Endothelial cell (in vitro differentiated cells): Measurements from ENCODE around the gene SYT14. TPM values are rescaled to one million over a fixed set of nuclear protein-coding genes. Genes with fewer than 3 reads are reported as not detected.
"Not testable (repeated sequence)": the region's sequence is repeated elsewhere in the genome, so short reads cannot be mapped to it uniquely, and the experiment has no call there.

Experiments used
- DNase-seq: peaks from one replicate; pipeline ENCODE4 v3.0.0; 2021; ENCODE audit warnings: low spot score
- H3K27ac Mint-ChIP-seq: one replicate; pipeline ENCODE4 v1.8.0; 2021; ENCODE audit warnings: mixed read lengths, inconsistent platforms; ENCODE audit not compliant: unreplicated experiment
- H3K27me3 Mint-ChIP-seq: one replicate; pipeline ENCODE4 v1.8.0; 2021; ENCODE audit warnings: mild to moderate bottlenecking, moderate library complexity, mixed read lengths, inconsistent platforms; ENCODE audit not compliant: unreplicated experiment
- H3K36me3 Mint-ChIP-seq: one replicate; pipeline ENCODE4 v1.8.0; 2021; ENCODE audit warnings: mild to moderate bottlenecking, low read depth, mixed read lengths, inconsistent platforms; ENCODE audit not compliant: unreplicated experiment
- H3K4me1 Mint-ChIP-seq: one replicate; pipeline ENCODE4 v1.8.0; 2021; ENCODE audit warnings: mild to moderate bottlenecking, mixed read lengths, inconsistent platforms; ENCODE audit not compliant: unreplicated experiment
- H3K4me3 Mint-ChIP-seq: one replicate; pipeline ENCODE4 v1.8.0; 2021; ENCODE audit warnings: mild to moderate bottlenecking, mixed read lengths, inconsistent platforms; ENCODE audit not compliant: unreplicated experiment
- H3K9me3 Mint-ChIP-seq: one replicate; pipeline ENCODE4 v1.8.0; 2021; ENCODE audit warnings: mixed read lengths, inconsistent platforms; ENCODE audit not compliant: unreplicated experiment
- total RNA-seq: library from RNA; stranded (reverse); fragmentation: NEBNext Ultra II Directional; extraction: Animal tissue kit (Norgen Biotek cat#: 25700); gene quantifications from one replicate; pipeline ENCODE4 v1.2.1, GENCODE V29; 2021; ENCODE audit not compliant: unreplicated experiment
- TF ChIP-seq, protein P1 (sequence below): fragments of 200-600 bp; sonication (generic); IDR thresholded peaks from one replicate; pipeline ENCODE4 v1.5.0; 2021; ENCODE audit warnings: antibody characterized with exemption; ENCODE audit not compliant: unreplicated experiment

Gene SYT14
- total RNA-seq, 1 donor from 2014 or later = 9.7 TPM

- no peak for DNase-seq
- Mint-ChIP-seq H3K27ac (no peak overlapping the region), H3K9me3 (no peaks in the 10 kb centered on the region), H3K4me3 (no peak overlapping the region), H3K36me3 (no peaks in the 10 kb centered on the region), H3K4me1 (peaks cover 18% of the 10 kb centered on the region), H3K27me3 (no peaks in the 10 kb centered on the region)
- TF ChIP-seq, protein P1, sequence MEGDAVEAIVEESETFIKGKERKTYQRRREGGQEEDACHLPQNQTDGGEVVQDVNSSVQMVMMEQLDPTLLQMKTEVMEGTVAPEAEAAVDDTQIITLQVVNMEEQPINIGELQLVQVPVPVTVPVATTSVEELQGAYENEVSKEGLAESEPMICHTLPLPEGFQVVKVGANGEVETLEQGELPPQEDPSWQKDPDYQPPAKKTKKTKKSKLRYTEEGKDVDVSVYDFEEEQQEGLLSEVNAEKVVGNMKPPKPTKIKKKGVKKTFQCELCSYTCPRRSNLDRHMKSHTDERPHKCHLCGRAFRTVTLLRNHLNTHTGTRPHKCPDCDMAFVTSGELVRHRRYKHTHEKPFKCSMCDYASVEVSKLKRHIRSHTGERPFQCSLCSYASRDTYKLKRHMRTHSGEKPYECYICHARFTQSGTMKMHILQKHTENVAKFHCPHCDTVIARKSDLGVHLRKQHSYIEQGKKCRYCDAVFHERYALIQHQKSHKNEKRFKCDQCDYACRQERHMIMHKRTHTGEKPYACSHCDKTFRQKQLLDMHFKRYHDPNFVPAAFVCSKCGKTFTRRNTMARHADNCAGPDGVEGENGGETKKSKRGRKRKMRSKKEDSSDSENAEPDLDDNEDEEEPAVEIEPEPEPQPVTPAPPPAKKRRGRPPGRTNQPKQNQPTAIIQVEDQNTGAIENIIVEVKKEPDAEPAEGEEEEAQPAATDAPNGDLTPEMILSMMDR = no peak
Measured at GRCh38 chr1:209901211-209901610, 36.8 kb upstream of the SYT14 start.

GRCh38 chr1:209904774-209905173 lies 33.2 kb upstream of the SYT14 start:
- not testable (repeated sequence) for H3K27ac Mint-ChIP-seq, DNase-seq, H3K9me3 Mint-ChIP-seq, H3K4me3 Mint-ChIP-seq, H3K27me3 Mint-ChIP-seq, H3K36me3 Mint-ChIP-seq
- H3K4me1 Mint-ChIP-seq = peaks cover 18% of the 10 kb centered on the region

- no peak overlapping the region for H3K27ac Mint-ChIP-seq
- no peak overlapping the region for H3K4me3 Mint-ChIP-seq
- no peaks in the 10 kb centered on the region for H3K4me1 Mint-ChIP-seq
- DNase-seq = no peak
- H3K27me3 Mint-ChIP-seq = peaks cover 1% of the 10 kb centered on the region
- TF ChIP-seq, protein P1 = no peak
- H3K9me3 Mint-ChIP-seq = no peaks in the 10 kb centered on the region
- no peaks in the 10 kb centered on the region for H3K36me3 Mint-ChIP-seq
Measured at GRCh38 chr1:209911746-209912145, 26.3 kb upstream of the SYT14 start.

DNA sequence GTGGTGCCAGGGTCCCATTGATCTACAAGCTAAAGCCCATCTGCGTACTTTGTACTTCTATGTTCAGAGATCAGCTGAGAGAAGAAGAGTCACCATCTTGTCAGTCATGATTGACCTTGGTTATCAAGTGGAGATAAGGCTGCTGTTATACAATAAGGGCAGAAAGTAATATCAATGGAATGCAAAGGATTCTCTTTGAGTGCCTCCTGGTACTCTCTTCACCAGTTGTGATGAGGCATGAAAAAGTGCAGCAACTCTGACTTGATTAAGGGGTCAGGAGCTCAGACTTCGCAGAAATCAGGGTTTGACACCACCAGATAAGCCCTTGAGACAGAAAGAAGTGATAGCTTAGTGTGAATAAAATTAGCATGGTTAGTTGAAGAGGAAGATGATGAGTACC lies 25.7 kb upstream of the SYT14 start:
- H3K27me3 Mint-ChIP-seq = peaks cover 1% of the 10 kb centered on the region
- H3K4me1 Mint-ChIP-seq = no peaks in the 10 kb centered on the region
- no peak for DNase-seq
- H3K36me3 Mint-ChIP-seq = no peaks in the 10 kb centered on the region
- no peak overlapping the region for H3K4me3 Mint-ChIP-seq
- H3K27ac Mint-ChIP-seq = no peak overlapping the region
- TF ChIP-seq, protein P1 = no peak
- H3K9me3 Mint-ChIP-seq = no peaks in the 10 kb centered on the region

DNA sequence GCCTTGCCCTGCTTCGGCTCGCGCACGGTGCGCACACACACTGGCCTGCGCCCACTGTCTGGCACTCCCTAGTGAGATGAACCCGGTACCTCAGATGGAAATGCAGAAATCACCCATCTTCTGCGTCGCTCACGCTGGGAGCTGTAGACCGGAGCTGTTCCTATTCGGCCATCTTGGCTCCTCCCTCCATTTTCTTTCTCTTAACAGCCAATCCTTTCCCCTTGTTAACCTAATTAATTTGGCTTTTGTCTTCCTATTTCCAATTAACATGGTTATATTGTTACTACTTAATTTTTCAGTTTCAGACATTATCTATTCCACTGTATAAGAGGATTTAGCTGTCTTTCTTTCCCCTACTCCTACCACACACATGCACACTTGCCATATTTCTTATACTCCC lies 18.4 kb upstream of the SYT14 start:
- H3K4me3 Mint-ChIP-seq, H3K27me3 Mint-ChIP-seq, H3K4me1 Mint-ChIP-seq, DNase-seq, H3K36me3 Mint-ChIP-seq, H3K27ac Mint-ChIP-seq, H3K9me3 Mint-ChIP-seq: not testable (repeated sequence)

DNA sequence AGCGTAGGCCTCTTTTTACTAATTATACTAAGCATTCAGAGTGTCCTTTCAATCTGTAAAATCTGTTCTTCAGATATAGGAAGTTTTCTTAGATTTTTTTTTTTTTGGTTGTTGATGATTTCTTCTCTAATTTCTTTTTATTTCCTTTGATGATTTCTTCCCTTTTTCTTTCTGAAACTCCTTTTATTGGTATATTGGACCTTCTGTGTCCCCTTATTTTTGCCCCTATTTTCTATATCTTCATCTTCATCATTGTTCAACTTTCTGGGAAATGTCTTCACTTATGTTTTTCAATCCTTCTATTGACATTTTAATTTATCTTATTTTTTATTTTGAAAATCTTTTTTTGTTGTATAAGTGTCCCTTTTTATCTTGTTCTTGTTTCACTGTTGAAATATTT lies 17.2 kb upstream of the SYT14 start:
- Mint-ChIP-seq H3K27me3 (no peaks in the 10 kb centered on the region), H3K27ac (no peak overlapping the region), H3K4me3 (no peak overlapping the region), H3K4me1 (no peaks in the 10 kb centered on the region), H3K9me3 (no peaks in the 10 kb centered on the region), H3K36me3 (peaks cover 5% of the 10 kb centered on the region)
- TF ChIP-seq, protein P1 = no peak
- DNase-seq = no peak
